ENCODE data around the gene RAP2A. TPM values are rescaled to one million over a fixed set of nuclear protein-coding genes. Genes with fewer than 3 reads are reported as not detected.

RAP2A gene
- total RNA-seq, 1 donor from 2014 or later: 38.3 TPM

DNA sequence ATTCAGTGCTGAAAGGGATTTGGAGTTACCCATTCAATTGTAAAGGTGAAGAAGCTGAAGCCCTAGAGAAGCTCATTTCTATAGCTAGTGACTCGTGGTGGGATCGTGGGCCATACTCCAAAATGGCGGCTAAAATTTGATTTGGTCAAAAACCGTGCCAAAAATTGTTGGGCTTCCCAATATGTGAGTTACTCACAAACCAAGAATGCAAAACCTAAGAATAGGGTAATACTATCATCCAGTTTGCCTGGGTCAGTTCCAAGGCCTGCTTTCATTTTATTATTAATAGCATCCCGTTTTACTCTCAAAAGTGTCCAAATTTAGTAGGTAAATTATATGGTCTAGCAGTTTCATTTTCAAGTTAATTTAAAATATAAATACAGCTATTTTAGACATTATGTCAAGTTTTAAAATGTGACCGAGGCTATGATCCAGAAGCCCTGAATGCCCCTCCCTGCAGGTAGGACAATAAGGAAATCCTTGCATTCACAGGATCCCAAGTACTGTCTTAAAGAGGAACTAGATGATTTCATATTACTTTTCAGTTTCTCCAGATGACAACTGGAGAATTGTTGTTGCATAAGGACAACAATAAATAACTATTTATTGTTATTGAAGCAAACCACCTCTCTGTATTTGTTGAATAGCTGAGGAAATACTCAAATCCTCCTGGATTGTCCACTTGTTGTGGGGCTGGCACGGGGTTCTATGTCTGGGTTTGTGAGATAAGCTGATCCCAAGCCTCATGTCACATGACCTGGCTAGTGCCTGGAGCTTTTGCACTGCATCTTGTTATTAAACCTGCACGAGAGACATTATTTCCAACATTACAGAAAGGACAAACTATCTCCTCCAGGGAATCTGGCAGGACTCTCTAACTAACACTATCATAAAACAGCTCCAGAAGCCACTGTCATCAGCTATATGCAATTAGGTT lies 11.6 kb upstream of the RAP2A start:
- no peak for DNase-seq (ENCODE audit: low spot score)

DNA sequence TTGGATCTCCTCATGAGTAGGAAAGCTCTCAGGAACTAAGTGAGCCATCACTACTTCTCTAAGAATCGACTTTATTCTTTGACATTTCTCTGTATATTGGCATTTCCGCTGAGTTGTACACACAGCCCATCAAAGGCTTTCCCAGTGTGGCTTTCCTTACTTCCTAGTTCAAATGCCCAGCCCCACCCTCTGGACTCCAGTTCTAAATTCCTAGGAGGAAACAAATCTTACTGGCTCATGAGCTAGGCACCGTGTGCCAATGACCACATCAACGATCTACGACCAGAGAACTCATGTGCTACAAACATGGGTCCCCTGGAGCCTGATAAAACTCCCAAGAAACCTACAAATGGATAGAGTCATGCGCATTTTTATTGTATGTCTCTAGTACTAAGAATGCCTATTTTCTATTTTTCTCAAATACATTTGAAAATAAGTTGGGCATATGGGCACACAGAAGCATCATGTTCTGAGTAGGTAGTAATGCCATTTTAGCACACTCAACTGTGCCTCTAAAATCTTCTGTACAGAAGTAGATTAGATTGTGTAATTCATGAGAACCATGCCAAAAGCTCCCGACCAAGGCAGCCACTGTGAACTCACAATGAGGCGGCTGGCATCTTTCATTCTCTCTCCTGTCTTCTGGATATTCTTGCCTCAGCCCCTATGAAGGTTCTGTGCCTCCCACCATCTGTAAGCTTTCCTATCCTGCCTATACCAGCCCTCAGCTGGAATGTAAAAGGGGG lies 10.5 kb upstream of the RAP2A start:
- no peak for DNase-seq (ENCODE audit: low spot score)

DNA sequence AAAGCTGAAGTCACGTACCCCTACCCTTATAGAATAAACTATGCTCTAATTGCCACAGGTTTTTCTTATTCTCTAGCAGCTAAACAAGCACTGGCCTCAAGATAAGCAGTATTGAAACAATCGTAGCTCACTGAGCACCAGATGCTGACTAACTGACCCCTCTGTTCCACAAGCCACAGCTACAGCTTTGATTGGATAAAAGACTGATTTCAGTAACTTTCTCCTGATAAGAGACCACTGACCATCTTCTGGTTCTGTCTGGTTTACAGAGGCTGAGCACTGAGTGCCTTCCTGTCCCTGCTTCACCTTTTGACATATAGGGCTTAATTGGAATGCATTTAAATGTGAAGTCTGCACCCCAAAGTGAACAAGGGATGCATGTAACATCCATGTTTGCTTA lies 8.4 kb upstream of the RAP2A start:
- DNase-seq (ENCODE audit: low spot score): no peak

DNA sequence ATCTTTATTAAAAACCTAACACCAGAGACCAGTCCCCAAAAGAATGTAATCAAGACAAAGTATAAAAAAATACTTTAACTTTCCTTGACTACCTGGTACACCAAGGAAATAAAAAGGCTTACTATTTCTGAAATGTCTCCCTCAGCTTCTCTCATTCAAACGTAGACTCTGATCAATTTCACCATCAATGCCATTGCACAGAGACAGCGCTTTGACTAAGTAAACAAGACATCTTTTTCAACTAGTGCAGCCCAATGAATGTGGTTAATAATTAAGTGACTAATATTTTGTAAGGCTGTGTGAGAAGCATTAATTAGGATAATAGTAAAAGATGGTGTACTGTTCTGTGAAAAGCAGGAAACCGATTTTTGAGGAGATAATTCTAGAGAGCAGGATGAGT lies 7.3 kb upstream of the RAP2A start:
- DNase-seq (ENCODE audit: low spot score): no peak

DNA sequence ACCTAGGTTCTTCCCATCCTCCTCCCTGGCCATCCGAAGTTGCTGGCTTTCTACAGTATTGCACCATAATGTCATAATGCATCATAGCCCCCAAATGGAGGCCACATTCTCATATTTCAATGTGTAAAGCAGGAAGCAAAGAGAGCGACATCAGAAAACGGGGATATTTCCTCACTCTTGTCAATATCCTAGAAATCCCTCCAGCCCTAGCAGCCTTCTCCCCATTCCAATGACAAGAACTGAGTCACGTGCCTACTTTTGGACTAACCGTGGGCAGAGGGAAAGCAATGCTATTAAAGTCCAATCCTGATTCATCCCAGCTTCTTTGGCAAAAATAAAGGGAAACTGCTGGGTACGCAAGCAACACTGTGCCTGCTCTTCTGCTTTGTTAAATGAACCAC lies 4.3 kb upstream of the RAP2A start:
- no peak for DNase-seq (ENCODE audit: low spot score)

DNA sequence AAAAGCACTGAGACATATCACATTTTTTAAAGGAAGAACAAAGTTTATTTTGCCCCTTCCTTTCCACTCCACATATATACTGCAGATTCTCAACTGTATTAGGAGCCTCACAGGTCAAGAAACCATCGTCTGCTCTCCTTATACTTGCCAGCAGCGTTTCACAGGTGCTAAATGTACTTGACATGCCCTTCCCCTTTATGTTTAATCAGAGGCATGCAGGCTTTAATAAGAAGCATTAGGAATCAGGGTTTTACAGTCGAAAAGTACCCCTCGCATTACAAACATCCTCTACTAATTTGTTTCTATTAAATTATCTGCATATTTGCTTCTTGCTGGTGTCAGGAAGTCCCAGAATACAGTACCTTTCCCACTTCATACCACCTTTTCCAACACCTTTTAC lies 3.7 kb upstream of the RAP2A start:
- DNase-seq (ENCODE audit: low spot score): no peak

DNA sequence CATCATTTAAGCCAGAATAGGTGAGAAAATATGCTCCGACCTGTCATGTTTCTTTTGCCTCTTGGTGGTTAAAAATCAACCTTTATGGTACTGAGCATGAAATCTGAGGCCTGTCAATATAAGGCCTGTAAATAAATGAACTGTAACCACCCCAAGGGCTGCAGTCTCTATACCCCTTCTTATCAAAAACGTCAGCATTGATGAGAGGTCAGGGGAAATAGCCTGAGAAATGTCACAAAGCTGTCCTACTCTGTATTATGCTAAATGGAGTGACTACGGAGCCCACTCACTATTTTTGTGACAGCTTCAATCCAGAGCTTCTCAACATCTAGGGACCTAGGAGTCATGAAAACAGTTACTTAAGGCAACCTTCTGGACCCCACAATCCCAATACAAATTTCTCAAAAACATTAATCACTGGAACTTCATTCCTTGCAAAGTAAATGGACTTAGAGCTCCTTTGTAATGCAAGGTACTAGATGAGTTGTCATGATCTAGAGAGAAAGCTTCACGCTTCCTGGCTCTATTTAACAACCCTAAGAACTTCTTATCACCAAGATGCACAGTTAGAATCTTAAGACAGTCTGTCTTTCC lies 2.7 kb upstream of the RAP2A start:
- no peak for DNase-seq (ENCODE audit: low spot score)

DNA sequence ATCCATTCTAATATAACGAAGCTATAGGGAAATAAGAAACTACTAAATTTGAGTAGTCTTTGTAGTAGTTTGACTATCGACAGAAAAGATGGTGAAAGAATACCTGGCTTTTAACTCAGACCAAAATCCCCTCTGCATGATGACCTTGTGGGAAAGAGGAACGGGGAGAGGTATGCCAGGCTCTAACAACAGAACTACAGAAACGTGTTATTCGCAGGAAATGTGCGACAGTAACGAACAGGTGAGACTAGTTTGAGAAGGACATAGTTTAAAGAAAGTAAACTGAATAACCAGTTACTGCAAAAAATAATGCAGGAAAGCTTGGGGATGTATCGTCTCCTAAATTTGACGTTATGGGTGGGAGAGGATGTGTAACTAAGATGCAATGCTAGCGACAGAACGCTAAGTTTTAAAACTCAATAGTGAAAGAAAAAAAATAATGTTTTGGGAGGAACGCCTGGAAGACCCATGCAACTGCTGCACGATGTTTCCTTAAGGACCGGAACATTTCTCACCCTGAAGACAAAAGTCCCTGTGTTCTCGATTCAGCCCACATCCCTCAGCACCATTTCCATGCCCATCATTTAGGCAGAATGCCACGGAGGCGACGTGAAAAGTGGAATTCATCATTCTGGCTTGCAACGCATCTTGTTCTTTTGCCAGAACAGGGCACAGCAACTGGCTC lies 1.6 kb upstream of the RAP2A start:
- DNase-seq (ENCODE audit: low spot score): no peak

DNA sequence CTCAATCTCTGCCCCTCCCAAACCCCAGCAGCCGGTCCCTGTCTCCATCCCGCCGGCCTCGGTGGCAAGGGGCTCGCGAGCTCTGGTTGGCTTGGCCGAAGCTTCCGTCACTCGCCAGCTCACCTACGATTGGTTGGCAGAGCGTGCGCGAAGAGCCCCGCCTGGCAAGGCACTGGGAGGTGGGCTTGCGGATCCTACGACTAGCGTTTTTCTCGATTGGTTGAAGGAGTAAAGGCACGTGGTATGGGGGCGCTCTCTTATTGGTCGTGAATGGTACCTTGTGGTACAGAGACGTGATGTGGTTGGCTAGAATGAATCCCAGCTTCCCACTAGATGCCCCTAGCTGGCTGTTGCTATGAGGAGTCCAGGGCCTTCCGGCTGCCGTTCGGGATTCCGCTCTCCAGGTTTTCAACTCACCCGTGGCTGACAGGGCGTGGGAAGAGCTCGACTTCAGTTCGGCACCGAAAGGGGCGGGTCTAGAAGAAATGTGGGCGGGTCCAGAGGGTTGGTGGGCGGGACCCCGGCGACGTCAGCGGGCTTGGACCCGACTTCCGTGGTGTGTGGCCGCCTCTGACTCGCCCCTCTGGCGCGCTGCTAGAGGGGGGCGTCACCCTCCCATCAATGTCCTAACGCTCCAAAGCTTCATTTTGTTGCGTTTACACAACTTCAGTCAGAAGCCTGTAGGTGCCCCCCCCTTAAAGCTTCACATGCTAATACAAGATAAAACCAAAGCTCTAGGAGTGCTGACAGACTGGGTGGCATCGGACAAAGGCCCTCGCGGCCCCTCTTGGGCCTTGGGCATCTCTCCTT lies 847 bp upstream of the RAP2A start:
- DNase-seq (ENCODE audit: low spot score): peak; percentile 98

DNA sequence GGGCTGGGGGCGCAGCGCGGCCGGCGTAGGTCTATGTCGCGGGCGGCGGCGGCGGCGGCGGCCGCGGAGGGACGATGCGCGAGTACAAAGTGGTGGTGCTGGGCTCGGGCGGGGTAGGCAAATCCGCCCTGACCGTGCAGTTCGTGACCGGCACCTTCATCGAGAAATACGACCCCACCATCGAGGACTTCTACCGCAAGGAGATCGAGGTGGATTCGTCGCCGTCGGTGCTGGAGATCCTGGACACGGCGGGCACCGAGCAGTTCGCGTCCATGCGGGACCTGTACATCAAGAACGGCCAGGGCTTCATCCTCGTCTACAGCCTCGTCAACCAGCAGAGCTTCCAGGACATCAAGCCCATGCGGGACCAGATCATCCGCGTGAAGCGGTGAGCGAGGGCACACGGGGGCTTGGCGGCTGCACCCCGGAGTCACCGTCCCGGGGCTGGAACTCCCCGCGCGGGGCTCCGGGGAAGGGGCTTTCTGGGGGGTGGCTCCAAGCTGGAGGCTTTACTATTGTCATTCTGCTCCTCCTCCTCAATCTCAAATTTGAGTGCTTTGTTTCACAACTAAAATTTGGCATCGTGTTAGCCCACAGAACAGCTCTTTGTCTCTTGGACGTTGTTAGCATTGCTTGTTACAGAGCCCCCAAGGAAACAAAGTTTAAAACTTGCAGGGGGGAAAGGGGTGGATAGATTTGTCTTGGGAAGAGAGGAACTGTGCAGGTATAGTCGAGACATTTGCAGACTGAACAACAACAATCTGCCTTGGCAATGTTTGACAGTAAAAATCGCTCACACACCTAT lies 630 bp downstream of the RAP2A start:
- peak; percentile 89 for DNase-seq (ENCODE audit: low spot score)

DNA sequence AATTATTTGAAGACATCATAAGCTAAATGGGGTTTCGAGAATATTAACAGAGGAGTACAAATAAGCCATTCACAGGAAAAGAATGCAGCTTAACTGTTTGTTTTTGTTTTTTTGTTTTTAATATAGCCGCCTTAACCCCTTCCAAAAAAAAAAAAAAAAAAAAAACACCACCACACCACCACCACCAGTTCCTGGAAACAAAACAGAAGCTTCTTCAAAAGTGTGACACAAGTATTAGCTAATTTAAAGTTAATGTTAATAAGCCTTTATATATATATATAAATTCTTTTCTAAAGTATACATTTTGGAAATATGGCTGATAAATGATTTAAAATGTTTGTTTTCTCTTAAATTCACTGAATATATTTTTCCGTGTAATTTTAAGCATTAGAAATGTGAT lies 1.4 kb downstream of the RAP2A start:
- DNase-seq (ENCODE audit: low spot score): no peak

DNA sequence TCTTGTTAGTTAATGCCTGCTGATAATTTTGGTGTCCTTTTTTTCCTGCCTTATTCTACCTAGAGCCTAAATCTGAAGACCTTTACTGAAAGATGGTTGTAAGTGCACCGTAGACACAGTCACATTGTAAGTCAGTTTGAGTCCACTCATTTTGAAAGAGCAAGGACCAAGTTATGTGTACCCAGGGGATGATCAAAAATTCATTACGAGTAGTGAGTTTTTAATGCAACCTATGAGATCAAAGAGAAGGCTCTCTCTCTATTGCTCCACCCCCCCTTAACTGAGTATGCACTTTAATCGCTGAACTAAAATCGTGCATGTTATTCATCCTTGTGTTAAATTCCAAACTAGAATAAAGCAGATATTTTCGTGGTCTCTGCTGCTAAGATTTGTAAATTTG lies 1.8 kb downstream of the RAP2A start:
- no peak for DNase-seq (ENCODE audit: low spot score)

DNA sequence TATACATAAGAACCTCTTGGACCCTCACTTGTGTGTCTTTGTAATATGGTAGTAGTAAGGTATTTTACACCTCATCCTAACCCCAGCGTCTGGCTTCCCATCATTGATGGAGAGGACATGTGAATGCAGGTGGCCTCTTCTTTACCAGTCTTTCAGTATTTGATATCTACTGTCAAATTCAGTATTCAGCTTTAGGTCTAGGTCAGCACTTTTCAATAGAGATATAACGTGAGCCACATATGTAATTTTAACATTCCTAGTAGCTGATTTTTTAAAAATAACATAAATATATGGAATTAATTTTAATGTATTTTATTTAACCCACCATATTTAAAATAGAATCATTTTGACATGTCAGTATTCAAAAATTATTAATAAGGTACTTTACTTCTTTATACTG lies 2.9 kb downstream of the RAP2A start:
- no peak for DNase-seq (ENCODE audit: low spot score)

DNA sequence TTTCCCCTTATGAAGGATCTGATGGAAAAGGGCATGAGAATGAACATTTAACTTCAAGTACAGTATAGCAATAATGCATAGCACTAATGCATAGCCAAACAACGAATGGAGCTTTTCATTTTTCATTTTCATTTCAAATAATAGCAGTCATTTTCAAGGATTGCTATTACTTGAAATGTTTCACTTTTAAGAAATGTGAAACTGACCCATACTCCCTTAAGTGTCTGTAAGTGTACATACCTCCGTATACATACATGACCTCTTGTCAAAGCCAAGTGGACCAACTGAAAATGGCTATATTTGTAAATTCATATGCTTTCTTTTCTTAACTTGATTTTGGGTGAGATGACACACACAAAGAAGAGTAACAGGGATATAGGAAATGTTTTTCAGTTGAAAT lies 3.8 kb downstream of the RAP2A start:
- no peak for DNase-seq (ENCODE audit: low spot score)

DNA sequence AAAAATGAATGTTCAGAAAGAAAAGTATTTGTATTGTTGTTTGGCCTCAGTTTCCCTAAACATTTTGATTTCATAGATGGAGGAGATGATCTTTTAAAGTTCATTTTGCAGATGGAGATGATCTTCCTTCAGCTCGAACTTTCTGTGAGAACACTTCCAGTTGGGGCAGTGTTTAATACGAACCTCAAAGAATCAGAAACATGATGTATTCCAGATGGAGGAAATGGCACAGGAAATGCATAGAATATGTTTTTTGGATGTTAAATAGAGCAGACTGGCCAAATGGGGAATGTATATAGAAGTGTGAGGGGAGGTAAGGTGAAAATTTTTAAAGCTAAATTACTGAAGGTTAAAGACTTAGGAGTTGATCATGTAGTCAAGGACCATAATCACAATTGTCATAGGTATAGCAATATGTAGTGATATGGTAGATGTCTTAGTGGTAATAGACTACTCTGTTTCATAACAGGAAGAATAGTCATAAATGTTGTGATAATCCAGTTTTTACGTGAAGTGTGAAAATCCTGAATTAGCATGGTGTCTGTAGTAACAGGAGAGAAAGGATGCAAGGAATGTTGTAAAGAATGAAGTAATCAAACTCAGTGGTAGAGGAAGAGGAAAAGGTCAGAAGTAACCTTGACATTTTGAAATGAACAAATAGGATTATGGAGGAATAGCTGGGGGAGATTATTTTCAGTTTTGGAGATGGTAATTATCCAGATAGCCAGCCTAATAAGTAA lies 5.1 kb downstream of the RAP2A start:
- DNase-seq (ENCODE audit: low spot score): no peak

DNA sequence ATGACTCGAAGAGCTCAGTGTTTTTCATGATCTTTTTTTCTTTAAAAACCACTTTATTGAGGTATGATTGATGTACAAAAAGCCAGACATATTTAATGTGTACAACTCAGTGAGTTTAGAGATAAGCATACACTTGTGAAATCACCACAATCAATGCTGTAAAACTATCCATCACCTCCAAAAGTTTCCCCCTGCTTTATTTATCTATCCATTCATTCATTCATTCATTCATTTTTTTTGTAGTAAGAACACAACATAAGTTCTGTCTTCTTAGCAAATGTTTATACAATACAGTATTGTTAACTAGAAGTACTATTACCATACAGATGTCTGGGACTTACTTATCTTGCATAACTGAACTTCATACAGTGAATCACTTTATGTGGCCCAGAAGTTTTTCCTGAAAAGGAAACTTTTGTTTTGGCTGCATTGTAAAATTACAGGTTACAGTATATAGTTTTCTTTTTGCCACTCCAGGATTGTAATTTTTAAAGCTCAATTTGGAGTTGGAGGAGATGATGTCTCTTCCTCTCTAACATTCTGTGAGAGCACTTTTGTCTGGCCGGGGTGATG lies 6.7 kb downstream of the RAP2A start:
- DNase-seq (ENCODE audit: low spot score): no peak

DNA sequence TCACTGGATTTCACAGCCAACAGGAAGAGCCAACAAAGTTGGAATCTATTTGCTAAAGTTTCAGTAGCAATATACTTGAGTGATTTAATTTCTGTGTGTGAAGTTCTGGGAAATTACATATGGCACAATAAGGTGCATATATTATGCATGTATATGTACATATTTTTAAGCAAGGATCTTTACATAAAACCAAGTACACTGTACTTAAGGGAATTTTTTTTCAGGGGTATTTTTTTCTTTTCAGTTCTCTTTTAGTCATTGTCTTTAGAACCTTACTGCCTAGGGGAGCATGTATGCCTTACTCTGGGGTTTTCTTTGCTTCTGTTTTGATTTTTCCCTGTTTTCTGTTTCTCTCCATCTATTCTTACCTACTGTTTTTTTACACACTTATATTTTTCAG lies 7.4 kb downstream of the RAP2A start:
- no peak for DNase-seq (ENCODE audit: low spot score)

DNA sequence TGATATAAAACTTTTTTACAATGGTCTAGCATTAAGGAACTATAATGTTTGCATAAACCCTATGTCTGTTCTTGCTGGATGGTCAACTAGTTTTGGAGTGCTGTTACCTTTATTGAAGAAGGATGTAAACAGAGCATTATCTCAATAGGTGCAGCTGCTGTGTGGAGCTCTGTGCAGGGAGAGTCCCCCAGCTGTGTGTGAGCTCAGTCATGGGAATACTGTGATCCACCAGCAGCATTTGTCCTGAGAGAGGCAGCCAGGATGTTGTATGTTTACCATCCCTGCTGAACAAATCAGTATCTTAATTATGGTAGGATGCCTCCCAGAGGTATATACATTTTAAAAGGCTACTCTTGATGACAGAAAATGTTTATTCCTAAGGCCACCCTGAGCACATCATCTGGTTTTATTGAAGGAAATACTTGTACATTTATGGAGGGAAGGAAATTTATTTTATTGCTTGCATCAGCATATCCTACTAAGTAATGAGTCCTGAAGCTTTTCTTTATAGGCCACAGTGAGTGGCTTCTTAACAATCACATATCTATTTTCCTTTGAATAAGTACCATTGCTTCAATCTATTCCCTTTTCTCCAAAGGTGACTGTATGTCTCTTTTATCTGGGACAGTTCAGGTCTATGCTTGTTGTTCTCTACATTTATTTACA lies 11.7 kb downstream of the RAP2A start:
- DNase-seq (ENCODE audit: low spot score): no peak
